Left cardiac atrium (tissue), 4 donors: Measurements from ENCODE around the gene MS4A13. TPM values are rescaled to one million over a fixed set of nuclear protein-coding genes. Genes with fewer than 3 reads are reported as not detected.
"Not testable (repeated sequence)": the region's sequence is repeated elsewhere in the genome, so short reads cannot be mapped to it uniquely, and the experiment has no call there.

Source experiments
- ATAC-seq, 2 donors: fragments of 200-7000 bp; cut with Tn5 transposase; one replicate each; pipeline ENCODE4 v1.9.1; 2020; ENCODE audit warnings: mild to moderate bottlenecking in 2 of 2, moderate library complexity in 2 of 2
- DNase-seq: peaks from one replicate; pipeline ENCODE4 v3.0.0-alpha.2; 2020
- intact Hi-C, 2 donors: fragments of 100-400 bp; cut with DNase I; formaldehyde crosslinking; loops; one replicate each; pipeline versions ENCODE4 v1.14.1 to v1.15.1; 2022 to 2023
- total RNA-seq, 2 donors: library from RNA; stranded (reverse); fragmentation: NEBNext Ultra II Directional; extraction: Animal tissue kit (Norgen Biotek cat#: 25700); gene quantifications; one replicate each; pipeline ENCODE4 v1.2.1, GENCODE V29; 2021
- donor health status: DM: no; HTN: yes; CAD: no.
- donor health status: DM: no; HTN: yes; CAD: no; lungs with severe emphysema.
- donor health status: DM: yes; HTN: yes; CAD: no.
- donor health status: Dilated cardiomyopathy.

MS4A13 gene
- total RNA-seq, 2 donors from 2014 or later, result not detected

DNA sequence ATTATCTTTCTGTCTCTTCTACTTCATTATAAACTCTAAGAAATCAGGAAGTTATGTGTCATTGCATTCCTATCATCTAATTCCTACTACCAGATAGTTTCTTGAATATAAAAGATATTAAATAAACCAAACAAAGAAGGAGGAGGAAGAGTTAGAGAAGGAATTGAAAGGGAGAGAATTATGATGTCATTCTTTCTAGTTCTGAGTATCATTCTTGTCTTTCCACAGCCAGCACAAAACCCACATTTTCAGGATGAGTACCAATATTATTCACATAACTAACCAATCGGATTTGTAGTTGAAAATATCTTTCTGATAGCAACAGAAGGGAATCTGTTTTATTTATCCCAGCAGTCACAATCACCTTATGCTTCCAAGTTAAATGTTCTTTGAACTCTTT lies 13.3 kb downstream of the MS4A13 start:
- ATAC-seq, result no peak
- DNase-seq, result no peak
- intact Hi-C loops, result no loop called here

DNA sequence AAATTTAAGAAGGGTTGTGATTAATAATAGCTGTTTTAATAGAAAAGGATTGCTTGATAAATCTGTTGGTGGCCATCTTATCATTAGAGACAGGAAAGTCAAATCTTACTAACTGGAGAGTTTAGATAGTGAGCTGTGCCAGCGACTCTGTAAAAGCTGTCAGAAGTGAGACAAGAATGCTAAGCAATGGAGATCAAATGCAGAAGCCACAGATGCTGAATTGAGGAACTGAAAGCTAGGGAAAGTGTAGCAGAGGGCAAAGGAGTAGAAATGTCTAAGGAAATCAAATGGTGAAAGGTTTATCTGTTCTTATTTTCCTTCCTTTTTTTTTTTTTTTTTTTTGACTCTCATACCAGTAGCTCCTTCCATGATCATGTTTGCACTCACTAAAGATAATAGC lies 13.7 kb downstream of the MS4A13 start:
- DNase-seq (no peak), ATAC-seq (no peak)
- intact Hi-C loops, result no loop called here

DNA sequence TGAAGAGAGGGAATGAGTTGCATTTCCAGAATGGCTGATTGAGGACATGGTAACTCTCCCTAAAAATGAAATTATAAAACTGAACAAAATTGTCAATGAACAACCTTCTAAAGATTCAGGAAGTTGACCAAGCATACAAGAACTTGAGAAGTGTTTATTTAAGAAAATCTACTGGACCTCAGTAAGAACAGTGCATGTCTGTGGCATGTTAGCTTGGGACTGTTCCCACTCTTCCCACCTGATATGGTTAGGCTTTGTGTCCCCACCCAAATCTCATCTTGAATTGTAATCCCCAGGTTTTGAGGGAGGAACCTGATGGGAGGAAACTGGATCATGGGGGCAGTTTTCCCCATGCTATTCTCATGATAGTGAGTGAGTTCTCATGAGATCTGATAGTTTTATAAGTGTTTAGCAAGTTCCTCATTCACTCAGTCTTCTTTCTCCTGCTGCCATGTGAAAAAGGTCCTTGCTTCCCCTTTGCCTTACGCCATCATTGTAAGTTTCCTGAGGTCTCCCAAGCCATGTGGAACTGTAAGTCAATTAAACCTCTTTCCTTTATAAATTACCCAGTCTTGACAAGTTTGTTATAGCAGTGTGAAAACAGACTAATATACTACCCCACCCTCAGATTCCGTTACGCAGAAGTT lies 15.4 kb downstream of the MS4A13 start:
- DNase-seq (no peak), ATAC-seq (no peak)
- intact Hi-C loops, result no loop called here

DNA sequence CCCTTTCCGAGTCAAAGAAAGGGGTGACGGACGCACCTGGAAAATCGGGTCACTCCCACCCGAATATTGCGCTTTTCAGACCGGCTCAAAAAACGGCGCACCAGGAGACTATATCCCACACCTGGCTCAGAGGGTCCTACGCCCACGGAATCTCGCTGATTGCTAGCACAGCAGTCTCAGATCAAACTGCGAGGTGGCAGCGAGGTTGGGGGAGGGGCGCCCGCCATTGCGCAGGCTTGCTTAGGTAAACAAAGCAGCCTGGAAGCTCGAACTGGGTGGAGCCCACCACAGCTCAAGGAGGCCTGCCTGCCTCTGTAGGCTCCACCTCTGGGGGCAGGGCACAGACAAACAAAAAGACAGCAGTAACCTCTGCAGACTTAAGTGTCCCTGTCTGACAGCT lies 17.2 kb downstream of the MS4A13 start:
- intact Hi-C loops, ATAC-seq, DNase-seq: not testable (repeated sequence)

DNA sequence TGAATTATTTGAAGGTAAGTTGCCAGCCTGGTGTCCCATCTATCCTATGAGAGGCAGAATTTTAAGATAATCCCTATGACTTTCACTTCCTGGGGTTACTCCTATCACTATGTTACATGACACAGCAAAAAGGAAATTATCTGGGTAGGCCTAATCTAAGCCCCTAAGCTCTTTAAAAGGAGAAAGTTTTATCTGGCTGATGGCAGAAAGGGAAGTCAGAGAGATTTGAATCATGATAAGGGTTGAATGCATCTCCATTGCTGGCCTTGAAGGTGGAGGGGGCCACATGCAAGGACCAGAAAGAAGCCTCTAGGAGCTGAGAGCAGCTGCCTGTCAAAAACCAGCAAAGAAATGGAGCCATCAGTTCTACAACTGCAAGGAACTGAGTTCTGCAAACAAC lies 23.4 kb downstream of the MS4A13 start:
- intact Hi-C loops, DNase-seq, ATAC-seq: not testable (repeated sequence)

DNA sequence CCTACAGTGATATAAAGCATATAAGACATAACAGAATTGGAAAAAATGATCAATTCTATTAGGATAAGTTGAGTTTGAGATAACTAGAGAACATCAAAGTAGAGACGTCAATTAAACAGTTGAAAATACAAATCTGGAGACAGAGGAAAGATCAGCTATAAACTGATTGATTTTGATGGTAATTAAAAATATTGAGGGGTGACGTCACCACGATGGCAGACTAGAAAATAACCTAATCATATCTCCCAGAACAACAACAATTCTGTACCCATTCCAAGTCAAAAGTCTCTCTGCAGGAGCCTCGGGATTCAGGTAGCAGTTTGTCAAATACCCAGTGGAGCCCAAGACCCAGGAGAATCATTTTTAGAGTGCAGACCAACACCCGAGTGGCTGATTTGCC lies 28.9 kb downstream of the MS4A13 start:
- DNase-seq (no peak), ATAC-seq (no peak)
- intact Hi-C loops, result no loop called here

DNA sequence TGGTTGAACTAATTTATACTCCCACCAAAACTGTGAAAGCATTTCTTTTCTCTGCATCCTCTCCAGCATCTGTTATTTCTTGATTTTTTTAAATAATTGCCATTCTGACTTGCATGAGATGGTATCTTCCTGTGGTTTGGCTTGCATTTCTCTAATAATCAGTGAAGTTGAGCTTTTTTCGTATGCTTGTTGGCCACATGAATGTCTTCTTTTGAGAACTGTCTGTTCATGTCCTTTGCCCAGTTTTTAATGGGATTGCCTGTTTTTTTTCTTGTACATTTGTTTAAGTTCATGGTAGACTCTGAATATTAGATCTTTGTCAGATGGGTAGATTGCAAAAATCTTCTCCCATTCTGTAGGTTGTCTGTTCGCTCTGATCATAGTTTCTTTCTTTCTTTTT lies 46.1 kb downstream of the MS4A13 start:
- DNase-seq (no peak), ATAC-seq (no peak)
- intact Hi-C loops, result no loop called here

DNA sequence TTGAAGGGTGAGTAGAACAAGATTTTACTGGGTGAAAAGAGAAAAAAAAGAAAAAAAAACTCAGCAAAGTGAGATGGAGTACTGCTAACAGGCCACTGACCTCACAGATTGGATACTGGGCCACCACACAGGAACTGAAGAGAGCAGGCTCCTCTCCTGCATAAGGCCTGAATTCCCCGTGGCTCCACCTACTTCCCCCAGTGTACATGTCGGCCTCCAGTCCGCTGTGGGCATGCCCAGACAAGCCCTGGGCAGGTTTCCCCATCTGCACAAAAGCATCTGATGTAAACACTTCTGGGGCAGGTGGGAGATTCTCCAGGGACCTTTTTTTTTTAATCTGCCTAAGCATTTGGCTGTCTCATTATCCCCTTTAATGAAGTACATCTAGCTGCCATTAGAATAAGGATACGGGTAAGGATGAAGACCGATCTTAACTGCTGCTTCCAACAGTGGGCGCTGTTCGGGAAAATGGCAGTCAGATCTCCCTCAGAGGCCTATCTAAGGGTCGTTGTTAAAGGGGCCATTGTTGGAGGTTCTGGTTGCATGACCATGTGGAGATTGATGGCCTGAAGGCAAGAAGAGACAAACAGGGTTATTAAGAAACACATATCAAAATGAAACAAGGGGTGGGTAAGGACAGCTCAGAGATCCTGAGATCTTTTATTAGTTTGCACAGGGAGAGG lies 48.5 kb downstream of the MS4A13 start:
- intact Hi-C loops, result no loop called here
- no peak for DNase-seq
- no peak for ATAC-seq

DNA sequence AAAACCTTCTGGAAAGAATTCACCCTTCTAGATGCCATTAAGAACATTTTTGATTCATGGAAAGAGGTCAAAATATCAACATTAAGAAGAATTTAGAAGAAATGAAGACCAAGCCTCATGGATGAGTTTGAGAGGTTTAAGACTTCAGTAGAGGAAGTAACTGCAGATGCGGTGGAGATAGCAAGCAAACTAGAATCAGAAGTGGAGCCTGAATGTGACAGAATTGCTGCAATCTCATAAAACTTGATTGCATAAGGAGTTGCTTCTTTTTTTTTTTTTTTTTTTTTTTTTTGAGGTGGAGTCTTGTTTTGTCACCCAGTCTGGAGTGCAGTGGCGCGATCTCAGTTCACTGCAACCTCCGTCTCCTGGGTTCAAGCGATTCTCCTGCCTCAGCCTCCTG lies 51.6 kb downstream of the MS4A13 start:
- DNase-seq (no peak), ATAC-seq (no peak)
- intact Hi-C loops, result no loop called here

DNA sequence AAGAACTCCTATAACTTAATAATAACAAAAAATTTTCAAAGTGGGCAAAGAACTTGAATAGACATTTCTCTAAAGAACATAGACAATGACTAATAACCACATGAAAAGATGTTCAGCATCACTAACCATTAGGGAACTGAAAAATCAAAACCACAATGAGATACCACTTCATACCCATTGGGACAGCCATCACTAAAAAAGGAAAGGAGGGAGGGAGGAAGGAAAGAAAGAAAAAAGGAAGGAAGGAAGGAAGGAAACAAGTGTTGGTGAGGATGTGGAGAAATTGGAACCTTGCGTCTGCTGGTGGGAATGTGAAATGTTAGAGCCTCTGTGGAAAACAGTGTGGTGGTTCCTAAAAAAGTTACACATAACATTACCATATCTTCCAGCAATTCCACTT lies 55.8 kb downstream of the MS4A13 start:
- ATAC-seq (no peak), DNase-seq (no peak)
- intact Hi-C loops, result no loop called here

DNA sequence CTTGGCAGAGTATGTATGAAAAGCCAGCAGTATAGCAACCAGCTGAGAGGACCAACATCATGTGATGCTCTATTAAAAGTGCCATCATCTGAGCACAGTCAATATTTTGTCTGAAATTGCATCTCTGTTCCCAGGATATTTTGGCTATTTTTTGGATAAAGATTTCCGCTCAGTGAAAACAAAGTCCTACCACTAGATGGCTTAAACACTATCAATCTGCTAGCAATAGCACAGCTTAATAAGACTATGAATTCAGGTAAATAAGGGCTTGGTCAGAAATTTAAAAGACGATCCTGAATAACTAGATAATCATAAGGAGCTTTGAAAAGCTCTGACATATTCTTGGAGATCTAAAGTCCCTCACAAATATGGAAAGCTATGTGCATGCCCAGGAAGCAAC lies 74.4 kb downstream of the MS4A13 start:
- intact Hi-C loops, result no loop called here
- DNase-seq, result no peak
- ATAC-seq, result no peak

Other genes with a start within 250 kb of the MS4A13 start
- 10 to 100 TPM; 26.4 to 43.9 TPM for gene MS4A4A, start 234.7 kb upstream of the MS4A13 start, total RNA-seq
- under 1 TPM in 1 of 2 donors, not detected in 1; 0.47 TPM for gene MS4A6E, start 188.1 kb upstream of the MS4A13 start, total RNA-seq
- 10 to 100 TPM; 33.1 to 37.1 TPM for gene MS4A7, start 136.9 kb upstream of the MS4A13 start, total RNA-seq
- gene MS4A14, start 118.9 kb upstream of the MS4A13 start, total RNA-seq, result 1 to 10 TPM; 1.4 to 1.5 TPM
- not detected for gene MS4A5, start 85.8 kb upstream of the MS4A13 start, total RNA-seq
- gene MS4A1, start 59.5 kb upstream of the MS4A13 start, total RNA-seq, result under 1 TPM; 0.26 to 0.47 TPM
- not detected for gene MS4A12, start 22.6 kb upstream of the MS4A13 start, total RNA-seq
- gene MS4A8, start 184.2 kb downstream of the MS4A13 start, total RNA-seq, result not detected
- not detected for gene MS4A18, start 209.3 kb downstream of the MS4A13 start, total RNA-seq
- not detected for gene MS4A15, start 241.5 kb downstream of the MS4A13 start, total RNA-seq